ENCODE results near the gene CBX6.
"Not testable (repeated sequence)": the region's sequence is repeated elsewhere in the genome, so short reads cannot be mapped to it uniquely, and the experiment has no call there.

CBX6 gene

GRCh38 chr22:38861170-38861876, 10.7 kb downstream of the CBX6 start:
- no peak for DNase-seq (ENCODE audit: low read depth in 1 of 2, low spot score in 1 of 2)

GRCh38 chr22:38860283-38861169, 11.5 kb downstream of the CBX6 start:
- no peak for DNase-seq (ENCODE audit: low read depth in 1 of 2, low spot score in 1 of 2)

- DNase-seq (ENCODE audit: low read depth in 1 of 2, low spot score in 1 of 2), result no peak
Observed at GRCh38 chr22:38859581-38860282, 12.3 kb downstream of the CBX6 start.

- DNase-seq (ENCODE audit: low read depth in 1 of 2, low spot score in 1 of 2), result no peak
Observed at GRCh38 chr22:38858492-38858891, 13.5 kb downstream of the CBX6 start.

GRCh38 chr22:38854476-38854875, 17.5 kb downstream of the CBX6 start:
- not testable (repeated sequence) for DNase-seq (ENCODE audit: low read depth in 1 of 2, low spot score in 1 of 2)

GRCh38 chr22:38853883-38854282, 18.1 kb downstream of the CBX6 start:
- DNase-seq (ENCODE audit: low read depth in 1 of 2, low spot score in 1 of 2), result not testable (repeated sequence)

- no peak for DNase-seq (ENCODE audit: low read depth in 1 of 2, low spot score in 1 of 2)
Observed at GRCh38 chr22:38853196-38853651, 18.8 kb downstream of the CBX6 start.

GRCh38 chr22:38852522-38852921, 19.5 kb downstream of the CBX6 start:
- DNase-seq (ENCODE audit: low read depth in 1 of 2, low spot score in 1 of 2), result no peak

- DNase-seq (ENCODE audit: low read depth in 1 of 2, low spot score in 1 of 2), result no peak
Observed at GRCh38 chr22:38850941-38851849, 20.8 kb downstream of the CBX6 start.

- no peak for DNase-seq (ENCODE audit: low read depth in 1 of 2, low spot score in 1 of 2)
Observed at GRCh38 chr22:38850399-38850798, 21.6 kb downstream of the CBX6 start.

- DNase-seq (ENCODE audit: low read depth in 1 of 2, low spot score in 1 of 2), result no peak
Observed at GRCh38 chr22:38849811-38850210, 22.2 kb downstream of the CBX6 start.

- DNase-seq (ENCODE audit: low read depth in 1 of 2, low spot score in 1 of 2), result no peak
Observed at GRCh38 chr22:38846412-38846811, 25.6 kb downstream of the CBX6 start.

GRCh38 chr22:38845004-38845740, 26.8 kb downstream of the CBX6 start:
- no peak for DNase-seq (ENCODE audit: low read depth in 1 of 2, low spot score in 1 of 2)

- DNase-seq (ENCODE audit: low read depth in 1 of 2, low spot score in 1 of 2), result no peak
Observed at GRCh38 chr22:38844315-38845003, 27.6 kb downstream of the CBX6 start.

- no peak for DNase-seq (ENCODE audit: low read depth in 1 of 2, low spot score in 1 of 2)
Observed at GRCh38 chr22:38843657-38844314, 28.2 kb downstream of the CBX6 start, which contains the start of gene NPTXR. Gene NPTXR, minus strand, starts transcription at chr22:38844028.

GRCh38 chr22:38843201-38843656, 28.8 kb downstream of the CBX6 start:
- peak in 1 of 2 donors; percentile 43 for DNase-seq (ENCODE audit: low read depth in 1 of 2, low spot score in 1 of 2)

- DNase-seq (ENCODE audit: low read depth in 1 of 2, low spot score in 1 of 2), result no peak
Observed at GRCh38 chr22:38842512-38843200, 29.4 kb downstream of the CBX6 start.

- no peak for DNase-seq (ENCODE audit: low read depth in 1 of 2, low spot score in 1 of 2)
Observed at GRCh38 chr22:38841635-38842034, 30.4 kb downstream of the CBX6 start.

Measured in activated T-helper 1 cell treated with anti-CD3 and anti-CD28 coated beads, Interleukin-2, amount 50 U/mL, for 16 hours (primary cell).